Measurements from ENCODE around the gene USF2.

DNA sequence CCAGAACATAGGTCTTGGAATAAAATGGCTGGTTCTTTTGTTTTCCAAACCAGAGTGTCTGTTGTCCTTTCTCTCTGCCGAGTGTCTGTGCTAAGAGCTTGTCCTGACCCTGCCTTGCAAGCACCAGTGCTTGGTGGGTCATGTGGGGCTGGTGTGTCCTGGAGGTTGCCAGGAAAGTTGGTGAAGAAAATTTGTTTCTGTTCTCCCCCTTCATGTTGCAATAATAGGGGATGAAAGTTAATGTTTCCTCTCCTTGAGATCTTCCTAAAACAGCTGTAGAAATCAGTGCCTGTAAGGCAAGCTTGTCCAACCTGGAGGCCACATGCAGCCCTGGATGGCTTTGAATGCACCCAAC, 16.3 kb downstream of the USF2 start:
- TF ChIP-seq CTCF (optimal IDR thresholded peaks at IDR 0.05 in 1 of 3, IDR thresholded peaks at IDR 0.05 in 1 of 3, conservative IDR thresholded peaks at IDR 0.05 in 1 of 3; ENCODE audit: extremely low read depth in 1 of 3, insufficient read depth in 2 of 3, low read length in 3 of 3) (no peak), EZH2 (IDR thresholded peaks at IDR 0.05; ENCODE audit: low read length) (no peak)

All from keratinocyte (primary cell).